ENCODE data around the gene SH3RF2. TPM values are rescaled to one million over a fixed set of nuclear protein-coding genes. Genes with fewer than 3 reads are reported as not detected.

SH3RF2 gene
- total RNA-seq, 1 experiment from 2014 or later: not detected

- Histone ChIP-seq H2AFZ (ENCODE audit: low read length) (no peak overlapping the region), H3K79me2 (ENCODE audit: low read length) (no peaks in the 10 kb centered on the region), H3K4me1 (ENCODE audit: low read length) (no peaks in the 10 kb centered on the region; the same call in 1 of the 2 replicates), H3K4me3 (ENCODE audit: low read length) (no peak overlapping the region), H3K4me2 (ENCODE audit: low read depth, low read length, poor library complexity, severe bottlenecking) (no peak overlapping the region), H3K36me3 (ENCODE audit: insufficient read depth, low read length) (no peaks in the 10 kb centered on the region), H3K9ac (ENCODE audit: low read length) (no peak overlapping the region), H3K27me3 (ENCODE audit: low read length) (no peaks in the 10 kb centered on the region), H4K20me1 (ENCODE audit: insufficient read depth, low read depth, low read length) (no peaks in the 10 kb centered on the region), H3K9me2 (replicated peaks; ENCODE audit: insufficient read depth, low read length) (no peaks in the 10 kb centered on the region), H3K27ac (ENCODE audit: low read length) (no peak overlapping the region), H3K9me3 (ENCODE audit: low read length) (no peaks in the 10 kb centered on the region)
- DNase-seq: no peak
These were observed 103.0 kb downstream of the SH3RF2 start for GRCh38 chr5:146039420-146039819.

- H3K27ac ChIP-seq (ENCODE audit: low read length): no peak overlapping the region
- H3K4me3 ChIP-seq (ENCODE audit: low read length): no peak overlapping the region
- H3K9me3 ChIP-seq (ENCODE audit: low read length): no peaks in the 10 kb centered on the region
- H3K36me3 ChIP-seq (ENCODE audit: insufficient read depth, low read length): no peaks in the 10 kb centered on the region
- H3K79me2 ChIP-seq (ENCODE audit: low read length): no peaks in the 10 kb centered on the region
- DNase-seq: no peak
- no peaks in the 10 kb centered on the region for H4K20me1 ChIP-seq (ENCODE audit: insufficient read depth, low read depth, low read length)
- H3K4me2 ChIP-seq (ENCODE audit: low read depth, low read length, poor library complexity, severe bottlenecking): no peak overlapping the region
- no peak overlapping the region for H3K9ac ChIP-seq (ENCODE audit: low read length)
- no peaks in the 10 kb centered on the region; the same call in 1 of the 2 replicates for H3K4me1 ChIP-seq (ENCODE audit: low read length)
- no peak overlapping the region for H2AFZ ChIP-seq (ENCODE audit: low read length)
- no peaks in the 10 kb centered on the region for H3K27me3 ChIP-seq (ENCODE audit: low read length)
- no peaks in the 10 kb centered on the region for H3K9me2 ChIP-seq (replicated peaks; ENCODE audit: insufficient read depth, low read length)
These were observed 104.1 kb downstream of the SH3RF2 start for GRCh38 chr5:146040527-146040926.

- H3K36me3 ChIP-seq (ENCODE audit: insufficient read depth, low read length): no peaks in the 10 kb centered on the region
- DNase-seq: peak; percentile 48
- no peak overlapping the region for H3K4me3 ChIP-seq (ENCODE audit: low read length)
- no peak overlapping the region for H3K4me2 ChIP-seq (ENCODE audit: low read depth, low read length, poor library complexity, severe bottlenecking)
- H3K9ac ChIP-seq (ENCODE audit: low read length): no peak overlapping the region
- H2AFZ ChIP-seq (ENCODE audit: low read length): no peak overlapping the region
- no peak overlapping the region for H3K27ac ChIP-seq (ENCODE audit: low read length)
- H3K27me3 ChIP-seq (ENCODE audit: low read length): no peaks in the 10 kb centered on the region
- no peaks in the 10 kb centered on the region for H4K20me1 ChIP-seq (ENCODE audit: insufficient read depth, low read depth, low read length)
- no peaks in the 10 kb centered on the region; the same call in 1 of the 2 replicates for H3K4me1 ChIP-seq (ENCODE audit: low read length)
- H3K9me3 ChIP-seq (ENCODE audit: low read length): no peaks in the 10 kb centered on the region
- no peaks in the 10 kb centered on the region for H3K79me2 ChIP-seq (ENCODE audit: low read length)
- H3K9me2 ChIP-seq (replicated peaks; ENCODE audit: insufficient read depth, low read length): no peaks in the 10 kb centered on the region
These were observed 104.9 kb downstream of the SH3RF2 start for GRCh38 chr5:146041180-146041789.

GRCh38 chr5:146042628-146043279, 106.4 kb downstream of the SH3RF2 start:
- Histone ChIP-seq H3K4me3 (ENCODE audit: low read length) (no peak overlapping the region), H3K9ac (ENCODE audit: low read length) (no peak overlapping the region), H3K36me3 (ENCODE audit: insufficient read depth, low read length) (no peaks in the 10 kb centered on the region), H3K4me2 (ENCODE audit: low read depth, low read length, poor library complexity, severe bottlenecking) (no peak overlapping the region), H3K27me3 (ENCODE audit: low read length) (no peaks in the 10 kb centered on the region), H3K4me1 (ENCODE audit: low read length) (no peaks in the 10 kb centered on the region), H3K9me2 (replicated peaks; ENCODE audit: insufficient read depth, low read length) (no peaks in the 10 kb centered on the region), H3K9me3 (ENCODE audit: low read length) (no peaks in the 10 kb centered on the region), H4K20me1 (ENCODE audit: insufficient read depth, low read depth, low read length) (no peaks in the 10 kb centered on the region), H3K79me2 (ENCODE audit: low read length) (no peaks in the 10 kb centered on the region), H3K27ac (ENCODE audit: low read length) (no peak overlapping the region), H2AFZ (ENCODE audit: low read length) (no peak overlapping the region)
- no peak for DNase-seq

- Histone ChIP-seq H4K20me1 (ENCODE audit: insufficient read depth, low read depth, low read length) (no peaks in the 10 kb centered on the region), H3K27ac (ENCODE audit: low read length) (no peak overlapping the region), H3K4me1 (ENCODE audit: low read length) (no peaks in the 10 kb centered on the region), H3K9me3 (ENCODE audit: low read length) (no peaks in the 10 kb centered on the region), H3K27me3 (ENCODE audit: low read length) (no peaks in the 10 kb centered on the region), H2AFZ (ENCODE audit: low read length) (no peak overlapping the region), H3K9me2 (replicated peaks; ENCODE audit: insufficient read depth, low read length) (no peaks in the 10 kb centered on the region), H3K4me2 (ENCODE audit: low read depth, low read length, poor library complexity, severe bottlenecking) (no peak overlapping the region), H3K9ac (ENCODE audit: low read length) (no peak overlapping the region), H3K4me3 (ENCODE audit: low read length) (no peak overlapping the region), H3K79me2 (ENCODE audit: low read length) (no peaks in the 10 kb centered on the region), H3K36me3 (ENCODE audit: insufficient read depth, low read length) (no peaks in the 10 kb centered on the region)
- no peak for DNase-seq
These were observed 107.3 kb downstream of the SH3RF2 start for GRCh38 chr5:146043722-146044121.

GRCh38 chr5:146047396-146047795, 111.0 kb downstream of the SH3RF2 start:
- H3K4me2 ChIP-seq (ENCODE audit: low read depth, low read length, poor library complexity, severe bottlenecking): no peak overlapping the region
- no peaks in the 10 kb centered on the region for H3K27me3 ChIP-seq (ENCODE audit: low read length)
- H2AFZ ChIP-seq (ENCODE audit: low read length): no peak overlapping the region
- H3K4me1 ChIP-seq (ENCODE audit: low read length): no peaks in the 10 kb centered on the region
- H3K27ac ChIP-seq (ENCODE audit: low read length): no peak overlapping the region
- H3K9me2 ChIP-seq (replicated peaks; ENCODE audit: insufficient read depth, low read length): no peaks in the 10 kb centered on the region
- no peak overlapping the region for H3K4me3 ChIP-seq (ENCODE audit: low read length)
- DNase-seq: no peak
- H3K79me2 ChIP-seq (ENCODE audit: low read length): no peaks in the 10 kb centered on the region
- H4K20me1 ChIP-seq (ENCODE audit: insufficient read depth, low read depth, low read length): no peaks in the 10 kb centered on the region
- H3K9ac ChIP-seq (ENCODE audit: low read length): no peak overlapping the region
- no peaks in the 10 kb centered on the region for H3K36me3 ChIP-seq (ENCODE audit: insufficient read depth, low read length)
- H3K9me3 ChIP-seq (ENCODE audit: low read length): no peaks in the 10 kb centered on the region

GRCh38 chr5:146048994-146049703, 112.8 kb downstream of the SH3RF2 start:
- DNase-seq: peak; percentile 70
- no peak overlapping the region for H3K4me3 ChIP-seq (ENCODE audit: low read length)
- H3K4me1 ChIP-seq (ENCODE audit: low read length): no peaks in the 10 kb centered on the region
- H3K9ac ChIP-seq (ENCODE audit: low read length): no peak overlapping the region
- H3K9me3 ChIP-seq (ENCODE audit: low read length): no peaks in the 10 kb centered on the region
- no peaks in the 10 kb centered on the region for H3K79me2 ChIP-seq (ENCODE audit: low read length)
- H2AFZ ChIP-seq (ENCODE audit: low read length): no peak overlapping the region
- no peak overlapping the region for H3K27ac ChIP-seq (ENCODE audit: low read length)
- no peak overlapping the region for H3K4me2 ChIP-seq (ENCODE audit: low read depth, low read length, poor library complexity, severe bottlenecking)
- H4K20me1 ChIP-seq (ENCODE audit: insufficient read depth, low read depth, low read length): no peaks in the 10 kb centered on the region
- no peaks in the 10 kb centered on the region for H3K9me2 ChIP-seq (replicated peaks; ENCODE audit: insufficient read depth, low read length)
- no peaks in the 10 kb centered on the region for H3K27me3 ChIP-seq (ENCODE audit: low read length)
- H3K36me3 ChIP-seq (ENCODE audit: insufficient read depth, low read length): no peaks in the 10 kb centered on the region

GRCh38 chr5:146049704-146050026, 113.3 kb downstream of the SH3RF2 start:
- H4K20me1 ChIP-seq (ENCODE audit: insufficient read depth, low read depth, low read length): no peaks in the 10 kb centered on the region
- no peak overlapping the region for H3K27ac ChIP-seq (ENCODE audit: low read length)
- H3K27me3 ChIP-seq (ENCODE audit: low read length): no peaks in the 10 kb centered on the region
- H3K4me3 ChIP-seq (ENCODE audit: low read length): no peak overlapping the region
- no peaks in the 10 kb centered on the region for H3K4me1 ChIP-seq (ENCODE audit: low read length)
- H3K9me2 ChIP-seq (replicated peaks; ENCODE audit: insufficient read depth, low read length): no peaks in the 10 kb centered on the region
- no peaks in the 10 kb centered on the region for H3K9me3 ChIP-seq (ENCODE audit: low read length)
- DNase-seq: no peak
- H3K36me3 ChIP-seq (ENCODE audit: insufficient read depth, low read length): no peaks in the 10 kb centered on the region
- H3K4me2 ChIP-seq (ENCODE audit: low read depth, low read length, poor library complexity, severe bottlenecking): no peak overlapping the region
- no peaks in the 10 kb centered on the region for H3K79me2 ChIP-seq (ENCODE audit: low read length)
- no peak overlapping the region for H3K9ac ChIP-seq (ENCODE audit: low read length)
- no peak overlapping the region for H2AFZ ChIP-seq (ENCODE audit: low read length)
